Activated naive CD4-positive, alpha-beta T cell treated with Interleukin-2 at 50 U/mL for 16 hours (primary cell): ENCODE results near the gene FCN1.

Experiments used
- DNase-seq: peaks from one replicate; pipeline ENCODE4 v3.0.0-alpha.2; 2020

FCN1 gene

DNA sequence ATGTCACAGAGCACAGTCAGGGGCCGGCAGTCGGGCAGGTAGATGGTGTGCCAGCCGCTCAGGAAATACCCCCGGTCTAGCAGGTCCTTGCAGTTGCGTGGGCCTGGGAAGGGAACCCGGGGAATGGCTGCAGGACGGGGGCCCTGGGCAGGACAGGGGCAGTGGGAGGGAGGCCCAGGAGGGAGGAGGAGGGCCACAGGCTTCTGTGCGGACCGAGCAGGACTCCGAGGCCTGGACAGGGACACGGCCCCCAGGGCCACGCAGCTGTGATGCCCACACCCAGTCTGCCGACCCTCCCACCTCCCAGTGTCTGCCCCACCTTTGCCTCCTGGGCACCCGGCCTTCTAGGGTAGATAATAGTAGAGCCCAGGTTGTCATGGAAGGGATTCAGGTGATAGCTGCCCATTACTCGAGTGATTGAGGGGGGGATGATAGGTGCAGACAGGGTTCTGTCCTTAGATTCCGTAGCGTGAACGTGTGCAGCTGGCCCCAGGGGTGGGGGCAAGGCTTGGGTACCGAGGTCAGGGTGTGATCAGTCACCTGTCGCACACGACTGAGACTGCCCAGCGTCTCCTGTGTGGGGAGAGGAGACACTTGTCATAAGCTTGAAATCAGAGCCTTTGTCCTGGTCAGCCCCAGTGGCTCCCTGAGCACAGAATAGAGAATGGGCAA lies 4.5 kb downstream of the FCN1 start:
- no peak for DNase-seq

DNA sequence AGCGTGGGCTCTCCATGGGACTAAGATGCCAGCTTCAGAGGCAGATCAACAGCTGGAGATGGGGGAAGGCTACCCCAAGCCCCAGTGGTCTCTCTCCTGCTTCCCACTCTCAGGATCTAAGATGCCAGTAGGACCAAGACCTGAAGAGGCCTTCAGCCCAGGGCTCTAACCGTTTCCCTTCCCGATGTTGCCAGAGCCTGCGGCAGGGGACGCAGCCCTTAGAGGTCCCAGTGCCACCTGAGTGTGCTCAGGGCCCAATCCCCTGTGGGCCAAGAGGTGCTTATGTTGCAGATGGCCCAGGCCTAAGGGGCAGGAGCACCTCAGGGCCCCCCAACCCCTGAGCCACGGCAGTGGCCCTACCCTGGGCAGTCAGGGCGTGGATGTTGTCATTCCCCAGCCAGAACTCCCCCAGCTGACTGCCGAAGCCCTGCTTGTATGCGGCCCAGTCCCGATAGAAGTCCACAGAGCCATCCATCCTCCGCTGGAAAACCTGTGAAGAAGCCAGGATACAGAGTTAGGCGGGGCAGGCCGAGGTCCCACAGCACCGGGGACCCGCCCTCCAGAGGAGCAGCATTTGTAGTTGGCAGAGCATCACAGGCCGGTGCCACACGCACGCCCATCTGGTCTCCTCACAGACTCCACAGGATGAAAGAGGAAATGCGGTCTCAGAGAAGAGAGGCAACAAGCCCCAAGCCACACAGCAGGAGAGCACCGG lies 5.4 kb downstream of the FCN1 start:
- no peak for DNase-seq

DNA sequence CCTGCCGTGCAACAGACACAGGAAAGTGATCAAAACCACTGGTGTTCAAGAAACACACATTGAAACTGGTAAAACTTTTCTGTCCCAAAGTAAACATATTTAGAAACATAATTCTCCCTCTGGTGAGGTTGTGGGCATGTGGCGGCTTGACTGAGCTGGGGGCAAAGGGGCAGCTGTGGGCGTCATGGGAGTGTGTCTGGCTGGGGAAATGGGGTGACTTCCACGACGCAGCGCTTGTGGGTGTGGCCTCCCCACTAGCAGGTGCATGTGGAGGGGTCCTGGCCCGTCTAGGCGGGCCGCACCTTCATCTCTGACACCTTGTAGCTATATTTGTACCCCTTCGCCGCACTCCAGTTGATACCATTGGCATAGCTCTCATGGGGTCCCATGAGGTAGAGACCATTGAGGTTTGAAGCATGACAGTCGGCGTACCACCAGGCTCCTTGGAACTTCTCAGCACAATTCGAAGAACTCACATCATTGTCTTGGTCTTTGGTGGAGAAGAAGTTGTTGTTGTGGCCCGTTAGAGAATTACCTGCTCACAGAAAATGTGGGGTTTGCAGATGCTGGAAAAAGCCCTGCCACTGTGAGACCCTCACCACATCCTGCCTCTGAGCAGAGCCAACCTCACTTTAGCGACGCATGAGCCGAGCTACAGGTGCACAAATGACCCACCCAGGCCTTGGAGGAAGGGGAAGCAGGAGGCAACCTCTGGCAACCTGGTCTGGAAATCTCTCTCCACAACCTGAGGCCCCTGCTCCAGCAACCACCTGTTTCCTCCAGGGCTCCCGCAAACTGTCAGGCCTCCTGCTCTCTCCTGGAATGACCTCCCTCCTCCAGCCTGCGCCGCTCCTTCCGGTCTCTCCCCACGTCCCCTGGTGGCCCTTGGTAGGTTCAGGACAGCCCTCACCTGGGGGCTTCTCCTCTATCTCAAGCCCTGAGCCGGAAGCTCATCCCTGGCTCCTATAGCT lies 7.9 kb downstream of the FCN1 start:
- DNase-seq, result no peak

DNA sequence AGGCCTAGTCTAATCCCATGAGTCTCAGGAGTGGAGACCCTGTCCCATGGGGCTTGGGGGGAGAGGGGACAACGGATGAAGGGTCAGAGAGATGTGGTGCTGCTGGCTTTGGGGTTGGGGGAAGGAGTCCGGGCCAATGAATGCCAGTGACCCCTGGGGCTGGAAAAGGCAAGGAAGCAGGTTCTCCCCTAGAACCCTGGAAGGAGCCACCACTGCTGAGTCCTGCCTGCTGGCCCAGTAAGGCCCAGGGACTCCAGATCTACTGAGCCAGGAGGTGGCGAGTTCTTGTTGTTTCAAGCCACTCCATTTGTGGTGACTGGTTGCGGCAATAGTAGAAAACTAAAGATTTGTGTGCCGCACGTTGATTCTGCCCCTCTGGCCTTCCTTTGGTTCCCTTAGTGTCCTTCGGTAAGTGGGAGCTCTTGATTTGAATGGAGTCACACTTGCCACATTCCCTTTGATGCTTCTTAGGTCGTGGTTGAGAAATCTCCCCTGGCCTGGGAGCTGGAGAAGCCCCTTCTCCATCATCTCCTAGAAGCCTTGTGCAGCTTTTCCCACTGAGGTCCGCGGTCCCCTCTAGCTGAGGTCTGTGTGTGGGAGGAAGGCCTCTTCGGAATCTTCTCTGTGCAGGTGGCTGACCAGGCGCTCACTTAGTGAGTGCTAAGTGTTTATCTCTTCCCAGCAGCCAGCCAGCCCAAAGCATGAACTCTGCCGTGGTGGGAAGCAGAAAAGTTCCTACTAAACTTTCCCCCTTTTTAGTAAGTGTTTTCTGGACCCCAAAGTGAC lies 9.0 kb downstream of the FCN1 start:
- no peak for DNase-seq

DNA sequence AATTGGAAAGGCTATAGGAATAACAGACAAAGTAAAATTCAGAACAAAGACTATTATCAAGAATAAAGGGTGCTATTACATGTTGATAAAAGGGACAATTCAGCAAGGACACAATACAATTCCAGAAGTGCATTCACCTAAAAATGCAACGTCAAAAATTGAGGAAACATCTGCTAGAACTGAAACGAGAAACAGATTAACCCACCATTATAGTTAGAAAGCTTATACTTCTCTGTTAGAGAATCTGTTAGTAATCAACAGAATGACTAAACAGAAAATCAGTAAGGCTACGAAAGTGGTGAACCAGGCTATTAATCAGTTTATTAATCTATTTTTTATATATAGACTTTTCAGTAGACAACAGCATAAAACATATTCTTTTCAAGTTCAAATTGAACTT lies 14.8 kb downstream of the FCN1 start:
- no peak for DNase-seq

DNA sequence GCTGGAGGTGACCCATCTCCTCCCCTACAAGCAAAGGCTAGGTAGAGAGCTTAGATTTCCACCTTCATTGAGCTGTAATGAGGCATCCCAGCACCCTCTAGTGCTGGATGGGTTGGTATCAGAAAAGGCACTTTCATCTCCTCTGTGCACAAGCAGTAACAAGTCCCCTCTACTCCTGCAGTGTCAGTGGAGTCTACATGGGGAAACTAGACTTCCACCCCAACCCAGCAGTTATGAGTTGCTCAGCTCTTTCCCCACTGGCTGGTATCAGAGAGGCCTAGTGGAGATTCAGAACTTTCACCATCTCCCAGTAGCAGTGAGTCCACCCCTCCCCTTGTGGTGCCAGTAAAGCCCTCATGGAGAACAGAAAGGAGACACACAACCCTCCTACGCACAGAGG lies 17.9 kb downstream of the FCN1 start:
- DNase-seq, result no peak

DNA sequence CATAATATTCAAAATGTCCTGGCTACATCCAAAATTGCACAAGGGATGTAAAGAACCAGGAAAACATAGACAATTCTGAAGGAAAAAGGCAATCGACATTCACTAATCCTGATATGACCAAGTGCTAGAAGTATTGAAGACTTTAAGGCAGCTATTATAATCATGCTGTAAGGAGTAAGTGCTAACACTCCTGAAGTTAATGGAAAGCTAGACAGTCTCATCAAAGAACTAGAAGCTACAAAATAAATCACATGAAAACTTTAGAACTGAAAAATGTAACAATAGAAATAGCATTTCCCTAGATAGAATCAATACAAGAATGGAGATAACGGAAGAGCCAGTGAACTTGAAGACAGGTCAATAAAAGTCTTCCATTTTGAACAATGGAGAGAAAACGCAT lies 18.5 kb downstream of the FCN1 start:
- DNase-seq, result no peak

DNA sequence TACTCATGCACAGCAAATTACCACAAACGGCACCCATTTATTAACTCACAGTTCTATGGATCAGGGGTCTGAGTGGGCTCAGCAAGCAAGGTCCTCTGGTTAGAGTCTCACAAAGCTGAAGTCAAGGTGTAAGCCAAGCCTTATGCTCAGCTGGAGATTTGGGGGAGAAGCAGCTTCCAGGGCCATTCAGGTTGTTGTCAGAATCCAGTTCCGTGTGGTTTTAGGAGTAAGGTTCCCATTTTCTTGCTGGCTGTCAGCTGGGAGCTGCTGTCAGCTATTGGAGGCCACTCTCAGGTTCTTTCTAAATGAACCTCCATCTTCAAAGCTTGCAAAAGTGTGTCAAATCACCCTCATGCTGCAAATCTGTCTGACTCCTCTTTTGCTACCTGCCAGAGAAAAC lies 19.4 kb downstream of the FCN1 start:
- no peak for DNase-seq

DNA sequence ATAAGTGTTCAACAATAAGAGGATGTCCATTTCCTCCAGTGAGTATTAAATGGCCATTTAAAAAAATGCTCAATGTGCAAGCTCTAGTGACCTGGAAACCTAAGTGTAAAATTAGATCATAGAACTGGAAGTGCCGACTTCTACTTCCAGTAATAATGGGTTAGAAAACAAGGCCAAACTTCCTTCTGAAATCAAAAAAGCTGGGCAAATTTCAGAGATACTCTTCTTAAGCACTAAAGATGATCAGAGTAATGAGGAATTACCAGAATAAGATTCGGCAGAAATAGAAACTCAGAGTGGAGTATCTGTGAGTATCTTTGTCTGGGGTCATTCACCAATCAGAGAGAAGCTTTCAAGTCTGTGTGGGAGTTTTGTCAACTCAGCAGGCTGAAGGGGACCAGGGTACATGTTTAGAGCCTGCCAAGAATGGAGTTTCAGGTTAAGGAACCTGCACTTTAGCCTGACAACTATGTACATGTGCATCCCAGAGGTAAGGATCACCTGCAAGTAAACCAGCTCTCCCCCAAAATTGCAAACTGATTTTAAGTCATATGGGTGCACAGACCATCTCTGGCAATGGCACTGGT lies 20.0 kb downstream of the FCN1 start:
- DNase-seq, result no peak

DNA sequence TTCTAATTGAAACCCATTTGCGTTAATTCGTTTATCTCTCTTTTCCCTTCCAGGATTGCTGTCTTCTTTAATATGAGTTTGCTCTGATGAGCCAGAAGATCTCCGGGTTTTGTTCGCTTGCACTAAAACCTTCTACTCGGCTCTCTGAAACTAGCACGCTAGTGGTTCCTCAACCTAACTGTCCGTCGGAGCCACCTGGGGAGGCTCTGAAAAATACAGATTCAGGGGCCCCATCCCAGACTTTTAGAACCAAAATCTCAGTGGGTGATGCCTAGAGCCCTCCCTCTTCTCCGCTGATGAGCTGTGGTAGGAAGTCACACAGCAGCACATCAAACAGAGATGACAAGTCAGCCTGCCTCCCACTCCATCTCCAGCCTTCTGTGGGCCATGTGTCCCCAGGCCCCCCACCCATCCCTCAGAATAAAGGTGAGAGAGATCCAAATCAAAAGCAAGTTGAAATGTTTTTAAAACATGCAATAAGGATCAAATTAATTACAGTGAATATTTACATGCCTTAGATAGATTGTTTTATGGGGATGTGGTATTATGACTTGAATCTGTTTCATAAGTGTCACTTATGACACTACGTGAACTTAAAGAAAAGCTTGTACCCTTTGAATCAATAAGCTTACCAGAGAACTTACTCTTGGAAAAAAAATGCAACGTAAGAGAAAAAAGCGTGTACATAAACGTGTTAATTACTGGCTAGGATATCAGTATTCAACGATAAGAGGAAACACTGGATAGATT lies 20.7 kb downstream of the FCN1 start:
- no peak for DNase-seq

DNA sequence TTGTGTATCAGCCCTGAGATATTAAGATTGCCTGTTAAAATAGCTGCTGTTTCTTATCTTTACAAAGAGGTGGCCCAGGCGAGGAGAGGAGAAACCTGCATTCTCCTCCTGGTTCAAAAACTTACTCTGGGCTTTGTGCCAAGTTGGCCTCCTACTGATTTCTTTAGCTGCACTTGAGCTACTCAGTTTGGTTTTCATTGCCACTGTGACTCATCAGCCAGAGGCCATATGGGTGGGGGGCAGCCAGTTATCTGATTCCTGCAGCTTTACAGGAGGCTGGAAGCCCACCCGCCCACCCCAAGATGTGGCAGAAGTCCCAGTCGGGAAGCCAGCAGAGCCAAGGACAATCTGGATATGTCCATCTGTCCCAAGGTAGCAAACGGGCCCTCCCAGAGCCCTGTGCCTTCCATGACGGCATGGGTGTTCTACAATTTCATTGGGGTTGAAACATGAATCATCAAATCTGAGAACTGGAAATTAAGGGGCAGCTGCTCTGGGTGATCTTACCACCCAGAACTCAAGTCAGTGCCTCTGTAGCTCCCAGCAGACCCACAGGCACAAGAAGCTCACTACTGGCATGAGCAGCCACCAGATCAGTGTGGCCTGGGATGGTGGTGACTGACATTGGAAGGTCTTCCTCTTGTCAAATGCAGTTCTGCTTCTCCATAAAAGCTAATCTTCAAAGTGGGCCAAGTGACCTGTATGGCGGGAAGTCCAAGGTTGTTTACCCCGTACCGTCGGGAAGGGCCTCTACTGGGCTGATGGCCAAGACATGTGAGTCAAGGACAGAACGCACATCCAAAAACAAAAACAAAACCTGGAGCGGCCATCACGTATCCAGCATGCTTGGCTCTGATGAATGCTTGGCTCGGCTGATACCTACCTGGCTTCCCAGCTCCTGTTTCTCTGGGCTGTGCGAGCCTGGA lies 21.5 kb downstream of the FCN1 start:
- no peak for DNase-seq

DNA sequence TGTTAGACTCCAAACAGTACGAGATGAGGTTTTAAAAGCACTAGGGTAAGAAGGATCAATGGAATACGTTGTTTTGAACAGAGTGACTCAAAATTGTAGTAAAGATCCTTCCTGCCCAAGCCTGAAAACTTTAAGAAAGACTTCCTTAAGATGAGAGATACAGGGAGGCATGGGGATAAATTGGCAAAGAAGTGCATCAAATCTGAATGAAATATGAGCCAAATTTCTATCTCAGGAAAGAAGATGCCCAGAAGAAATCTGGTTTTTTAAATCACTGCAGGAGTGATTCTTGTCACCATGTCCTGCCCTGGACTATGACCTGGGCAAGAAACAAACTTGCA lies 22.2 kb downstream of the FCN1 start:
- DNase-seq, result no peak

DNA sequence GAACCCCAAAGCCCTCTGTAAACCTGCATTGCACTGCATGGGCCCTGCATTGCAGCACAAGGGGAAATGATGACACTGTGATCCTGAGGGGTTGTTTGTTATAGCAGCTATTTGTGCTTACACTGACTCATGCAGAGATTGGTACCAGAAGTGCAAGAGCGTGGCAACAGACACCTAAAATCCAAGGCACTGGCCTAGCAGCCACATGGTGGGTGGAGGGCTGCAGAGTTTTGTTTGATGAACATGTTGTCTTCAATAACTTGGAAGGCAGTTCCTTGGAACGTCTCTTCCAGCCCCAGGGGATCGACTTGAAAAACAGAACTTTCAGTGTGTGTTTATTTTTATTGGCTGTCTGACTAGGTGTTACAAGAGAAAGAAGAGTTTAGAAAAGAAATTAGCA lies 22.6 kb downstream of the FCN1 start:
- no peak for DNase-seq

DNA sequence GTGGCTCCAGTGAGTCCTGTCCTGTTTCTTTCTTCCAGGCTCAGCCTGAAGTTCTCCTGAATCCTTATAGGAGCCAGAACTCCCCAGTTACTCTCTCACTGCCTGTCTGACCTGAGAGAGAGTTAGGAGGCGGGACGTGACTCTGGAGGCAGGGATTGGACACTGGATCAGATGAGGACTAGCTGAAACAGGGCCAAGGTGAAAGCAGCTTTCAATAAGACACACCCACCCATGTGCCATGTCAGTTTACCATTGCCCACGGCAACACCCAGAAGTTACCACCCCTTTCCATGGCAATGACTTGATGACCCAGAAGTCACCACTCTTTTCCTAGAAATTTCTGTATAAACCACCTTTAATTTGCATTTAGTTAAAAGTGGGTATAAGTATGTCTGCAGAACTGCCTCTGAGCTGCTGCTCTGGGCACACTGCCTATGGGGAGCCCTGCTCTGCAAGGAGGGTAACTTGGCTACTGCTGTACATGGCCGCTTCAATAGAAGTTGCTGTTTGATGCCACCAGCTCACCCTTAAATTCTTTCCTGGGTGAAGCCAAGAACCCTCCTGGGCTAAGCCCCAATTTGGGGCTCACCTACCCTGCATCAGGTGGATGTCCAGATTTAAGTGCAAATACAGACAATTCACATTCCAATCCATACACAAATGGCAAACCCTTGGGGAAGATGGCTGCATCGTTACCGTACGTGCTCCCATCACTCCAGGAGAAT lies 23.4 kb downstream of the FCN1 start:
- DNase-seq, result no peak

DNA sequence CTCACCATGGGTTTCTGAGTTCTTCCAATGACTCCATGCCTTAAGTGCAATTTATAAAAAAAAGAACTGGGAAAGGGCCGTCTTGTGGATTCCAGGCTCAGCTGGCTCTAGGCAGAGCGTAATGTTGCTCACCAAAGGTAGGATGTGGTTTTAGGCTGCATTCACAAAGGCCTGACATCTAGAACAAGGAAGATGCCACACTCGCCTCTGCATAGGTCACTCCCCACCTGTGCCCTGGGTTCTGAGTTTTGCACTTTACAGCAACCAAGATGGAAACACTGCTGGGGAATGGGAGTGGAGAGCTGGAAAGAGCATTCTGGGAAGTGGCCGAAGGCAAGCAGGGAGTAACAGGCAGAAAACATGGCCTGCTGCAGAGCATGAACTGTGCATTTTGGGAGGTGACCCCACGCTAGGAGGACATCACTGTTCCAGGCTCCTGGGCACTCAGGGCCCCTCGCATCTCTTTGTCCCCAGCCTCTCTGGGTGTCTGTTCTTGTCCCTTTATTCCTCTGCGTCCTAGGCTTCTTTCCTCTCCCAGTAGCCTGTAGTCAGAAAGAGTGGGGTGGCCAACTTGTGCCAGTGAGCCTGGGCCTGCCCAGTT lies 24.8 kb downstream of the FCN1 start:
- DNase-seq, result no peak

DNA sequence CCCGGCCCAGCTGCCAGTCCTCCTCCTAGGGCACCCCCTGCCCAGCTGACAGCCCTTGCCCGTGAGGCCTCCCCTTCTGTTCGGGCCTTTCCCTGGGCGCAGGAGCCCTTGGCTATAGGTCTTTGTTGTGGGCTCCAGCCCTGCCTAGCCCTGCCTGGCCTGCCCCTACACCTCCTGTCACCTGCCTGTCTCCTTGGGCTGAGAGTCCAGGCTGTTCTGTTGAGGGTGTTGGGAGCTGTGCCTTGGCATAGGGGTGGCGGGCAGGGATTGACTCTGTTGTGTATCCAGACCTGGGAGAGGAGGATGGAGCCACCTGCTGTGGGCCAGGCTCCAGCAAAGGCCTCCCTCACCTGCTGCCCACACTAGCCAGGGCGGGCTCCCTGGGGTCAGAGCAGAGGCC lies 25.5 kb downstream of the FCN1 start:
- DNase-seq, result no peak

DNA sequence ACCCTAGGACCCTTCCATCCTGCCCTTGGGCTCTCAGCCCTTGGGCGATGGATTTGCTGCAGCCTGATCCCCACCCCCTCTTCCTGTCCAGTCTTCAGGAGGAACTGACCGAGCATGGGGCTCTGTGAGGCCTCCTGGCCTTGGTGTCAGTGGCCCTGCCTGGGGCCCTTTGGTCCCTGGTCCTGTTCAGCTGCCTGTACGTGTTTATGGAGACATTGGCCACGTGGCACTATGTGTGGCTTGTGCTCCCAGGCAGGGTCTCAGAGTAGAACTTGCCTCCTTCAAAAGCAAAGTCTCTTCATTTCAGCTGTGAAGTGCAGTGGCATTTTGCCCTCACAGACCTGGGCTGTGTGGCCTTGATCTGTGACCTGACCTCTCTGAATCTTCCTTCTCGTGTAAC lies 26.0 kb downstream of the FCN1 start:
- DNase-seq, result no peak

DNA sequence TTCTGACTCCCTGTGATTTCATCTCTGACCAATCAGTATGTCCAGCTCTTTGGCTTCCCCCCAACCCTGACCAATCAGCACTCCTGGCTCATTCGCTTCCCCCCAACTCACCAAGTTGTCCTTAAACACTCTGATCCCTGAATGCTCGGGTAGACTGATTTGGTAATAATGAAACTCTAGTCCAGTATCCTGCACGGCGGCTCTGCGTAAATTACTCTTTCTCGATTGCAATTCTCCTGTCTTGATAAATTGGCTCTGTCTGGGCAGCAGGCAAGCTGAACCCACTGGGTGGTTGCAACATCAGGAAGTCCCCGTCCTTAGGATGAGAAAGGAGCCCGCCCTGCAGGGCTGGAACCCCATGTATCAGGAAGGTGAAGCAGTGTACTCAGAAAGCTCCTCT lies 26.7 kb downstream of the FCN1 start:
- DNase-seq, result no peak

DNA sequence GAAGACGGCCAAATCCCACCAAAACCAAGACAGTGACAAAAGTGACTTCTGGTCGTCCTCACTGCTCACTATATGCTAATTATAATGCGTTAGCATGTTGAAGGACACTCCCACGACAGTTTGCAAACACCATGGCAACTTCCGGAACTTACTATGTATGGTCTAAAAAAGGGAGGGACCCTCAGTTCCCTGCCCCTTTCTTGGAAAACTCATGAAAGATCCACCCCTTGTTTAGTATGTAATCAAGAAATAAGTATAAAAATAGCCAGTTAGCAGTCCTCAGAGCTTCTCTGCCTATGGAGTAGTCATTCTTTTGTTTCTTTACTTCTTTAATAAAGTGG lies 27.6 kb downstream of the FCN1 start:
- no peak for DNase-seq
